Neutrophil (primary cell): ENCODE data around the gene RGSL1.

Experiments used
- H3K27ac ChIP-seq: fragments of 200-600 bp; sonication (generic); 2 replicates; pipeline ENCODE4 v1.5.1; 2016; ENCODE audit warnings: mild to moderate bottlenecking, moderate library complexity
- H3K27me3 ChIP-seq: fragments of 200-600 bp; sonication (generic); 2 replicates; pipeline ENCODE4 v1.6.0; 2016; ENCODE audit warnings: mild to moderate bottlenecking
- H3K36me3 ChIP-seq: fragments of 200-600 bp; sonication (generic); 2 replicates; pipeline ENCODE4 v1.5.1; 2017
- H3K4me1 ChIP-seq, 2 experiments: fragments of 200-600 bp in 1 of 2; sonication (generic) in 1 of 2; 1 replicate in 1 of 2; 2 replicates in 1 of 2; pipeline versions ENCODE4 v1.5.1 to v1.6.1; 2013 to 2016; ENCODE audit warnings: low read depth in 1 of 2, low read length in 1 of 2, mild to moderate bottlenecking in 1 of 2, moderate library complexity in 1 of 2; ENCODE audit not compliant: control insufficient read depth in 1 of 2, insufficient read depth in 1 of 2
- H3K4me3 ChIP-seq, 2 experiments: fragments of 200-600 bp in 1 of 2; sonication (generic) in 1 of 2; 1 replicate in 1 of 2; 2 replicates in 1 of 2; pipeline ENCODE4 v1.5.1; 2013 to 2016; ENCODE audit warnings: low read depth in 1 of 2, low read length in 1 of 2, mild to moderate bottlenecking in 1 of 2, moderate library complexity in 1 of 2
- H3K9me3 ChIP-seq: fragments of 200-600 bp; sonication (generic); 2 replicates; pipeline ENCODE4 v1.5.1; 2016
- TF ChIP-seq, protein P1 (sequence below): fragments of 200-600 bp; sonication (generic); IDR thresholded peaks from 2 replicates; pipeline ENCODE4 v1.5.1; 2016; ENCODE audit warnings: antibody characterized with exemption

Gene RGSL1

DNA sequence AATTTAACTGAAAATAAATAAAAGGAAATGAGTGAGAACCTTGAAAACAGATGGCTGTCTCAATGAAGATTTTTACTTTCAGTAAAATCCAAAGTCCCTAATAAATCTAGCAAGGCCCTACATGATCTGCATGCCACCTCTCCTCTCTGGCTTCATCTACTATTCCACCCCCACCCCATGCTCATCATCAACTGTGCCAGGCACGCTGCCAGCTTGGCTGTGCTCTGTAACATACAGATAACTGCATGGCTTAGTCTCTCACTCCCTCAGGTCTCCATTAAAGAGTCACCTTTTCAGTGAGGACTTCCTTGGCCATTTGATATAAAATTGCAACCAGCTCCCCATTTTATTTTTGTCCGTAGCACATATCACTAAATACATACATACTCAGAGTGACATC, 26.7 kb downstream of the RGSL1 start:
- Histone ChIP-seq H3K36me3 (no peaks in the 10 kb centered on the region), H3K27ac (no peak overlapping the region), H3K4me1 (no peaks in the 10 kb centered on the region), H3K4me3 (no peak overlapping the region), H3K27me3 (no peaks in the 10 kb centered on the region), H3K9me3 (no peaks in the 10 kb centered on the region)
- TF ChIP-seq, protein P1, sequence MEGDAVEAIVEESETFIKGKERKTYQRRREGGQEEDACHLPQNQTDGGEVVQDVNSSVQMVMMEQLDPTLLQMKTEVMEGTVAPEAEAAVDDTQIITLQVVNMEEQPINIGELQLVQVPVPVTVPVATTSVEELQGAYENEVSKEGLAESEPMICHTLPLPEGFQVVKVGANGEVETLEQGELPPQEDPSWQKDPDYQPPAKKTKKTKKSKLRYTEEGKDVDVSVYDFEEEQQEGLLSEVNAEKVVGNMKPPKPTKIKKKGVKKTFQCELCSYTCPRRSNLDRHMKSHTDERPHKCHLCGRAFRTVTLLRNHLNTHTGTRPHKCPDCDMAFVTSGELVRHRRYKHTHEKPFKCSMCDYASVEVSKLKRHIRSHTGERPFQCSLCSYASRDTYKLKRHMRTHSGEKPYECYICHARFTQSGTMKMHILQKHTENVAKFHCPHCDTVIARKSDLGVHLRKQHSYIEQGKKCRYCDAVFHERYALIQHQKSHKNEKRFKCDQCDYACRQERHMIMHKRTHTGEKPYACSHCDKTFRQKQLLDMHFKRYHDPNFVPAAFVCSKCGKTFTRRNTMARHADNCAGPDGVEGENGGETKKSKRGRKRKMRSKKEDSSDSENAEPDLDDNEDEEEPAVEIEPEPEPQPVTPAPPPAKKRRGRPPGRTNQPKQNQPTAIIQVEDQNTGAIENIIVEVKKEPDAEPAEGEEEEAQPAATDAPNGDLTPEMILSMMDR, result no peak

DNA sequence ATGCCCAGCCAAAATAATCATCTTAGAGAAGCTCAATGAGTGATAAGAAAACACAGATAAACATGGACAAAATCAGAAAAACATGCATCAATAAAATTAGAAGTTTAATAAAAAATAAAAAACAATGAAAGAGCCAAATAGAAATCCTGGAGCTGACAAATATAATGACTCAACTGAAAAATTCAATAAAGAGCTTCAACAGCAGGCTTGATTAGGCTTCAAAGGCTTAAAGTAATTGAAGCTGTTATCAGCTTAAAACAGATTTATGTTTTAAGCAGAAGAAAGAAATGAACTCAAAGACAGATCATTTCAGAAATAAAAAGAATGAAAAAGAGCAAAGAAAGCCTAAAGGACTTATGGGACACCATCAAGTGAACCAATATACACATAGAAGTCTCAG, 28.3 kb downstream of the RGSL1 start:
- H3K9me3 ChIP-seq, result no peaks in the 10 kb centered on the region
- H3K4me1 ChIP-seq, result no peaks in the 10 kb centered on the region
- no peak overlapping the region for H3K4me3 ChIP-seq
- TF ChIP-seq, protein P1, result no peak
- H3K27me3 ChIP-seq, result no peaks in the 10 kb centered on the region
- no peak overlapping the region for H3K27ac ChIP-seq
- H3K36me3 ChIP-seq, result no peaks in the 10 kb centered on the region

DNA sequence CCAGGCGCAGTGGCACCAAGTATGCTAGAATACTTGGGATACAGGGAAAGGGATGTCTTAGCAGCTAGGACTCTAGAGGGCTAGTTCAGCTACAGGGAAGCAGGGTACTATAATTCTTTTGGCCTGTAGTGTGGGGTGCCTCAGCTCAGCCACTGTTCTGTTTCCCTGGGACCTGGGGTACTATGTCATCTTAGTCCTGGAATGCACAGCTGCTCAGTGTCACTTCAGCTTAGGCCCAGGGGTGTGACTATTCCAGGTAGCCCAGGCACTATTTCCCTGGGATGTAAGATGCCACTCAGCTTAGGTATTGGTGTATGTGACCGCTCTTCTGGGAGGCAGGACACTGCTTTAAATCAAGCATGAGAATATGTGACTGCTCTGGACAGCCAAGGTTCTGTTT, 34.1 kb downstream of the RGSL1 start:
- Histone ChIP-seq H3K4me1 (peaks cover 0 to 15% of the 10 kb centered on the region in 2 experiments), H3K27me3 (no peaks in the 10 kb centered on the region), H3K36me3 (no peaks in the 10 kb centered on the region), H3K27ac (no peak overlapping the region), H3K4me3 (no peak overlapping the region), H3K9me3 (no peaks in the 10 kb centered on the region)
- TF ChIP-seq, protein P1, result no peak

- Histone ChIP-seq H3K4me1 (peaks cover 0 to 15% of the 10 kb centered on the region in 2 experiments), H3K9me3 (no peaks in the 10 kb centered on the region), H3K4me3 (no peak overlapping the region), H3K36me3 (no peaks in the 10 kb centered on the region), H3K27me3 (no peaks in the 10 kb centered on the region), H3K27ac (no peak overlapping the region)
- TF ChIP-seq, protein P1, result no peak
These were observed 34.7 kb downstream of the RGSL1 start for GRCh38 chr1:182484531-182485257.

- no peaks in the 10 kb centered on the region for H3K27me3 ChIP-seq
- H3K4me1 ChIP-seq, result peaks cover 0 to 15% of the 10 kb centered on the region in 2 experiments
- TF ChIP-seq, protein P1, result no peak
- H3K36me3 ChIP-seq, result no peaks in the 10 kb centered on the region
- H3K9me3 ChIP-seq, result no peaks in the 10 kb centered on the region
- no peak overlapping the region for H3K4me3 ChIP-seq
- H3K27ac ChIP-seq, result no peak overlapping the region
These were observed 35.9 kb downstream of the RGSL1 start for GRCh38 chr1:182485861-182486260.
